ENCODE measurements around the gene CARD19. TPM values are rescaled to one million over a fixed set of nuclear protein-coding genes. Genes with fewer than 3 reads are reported as not detected.

CARD19 gene
- total RNA-seq, 2 donors from 2014 or later = 45.2 to 54.4 TPM

DNA sequence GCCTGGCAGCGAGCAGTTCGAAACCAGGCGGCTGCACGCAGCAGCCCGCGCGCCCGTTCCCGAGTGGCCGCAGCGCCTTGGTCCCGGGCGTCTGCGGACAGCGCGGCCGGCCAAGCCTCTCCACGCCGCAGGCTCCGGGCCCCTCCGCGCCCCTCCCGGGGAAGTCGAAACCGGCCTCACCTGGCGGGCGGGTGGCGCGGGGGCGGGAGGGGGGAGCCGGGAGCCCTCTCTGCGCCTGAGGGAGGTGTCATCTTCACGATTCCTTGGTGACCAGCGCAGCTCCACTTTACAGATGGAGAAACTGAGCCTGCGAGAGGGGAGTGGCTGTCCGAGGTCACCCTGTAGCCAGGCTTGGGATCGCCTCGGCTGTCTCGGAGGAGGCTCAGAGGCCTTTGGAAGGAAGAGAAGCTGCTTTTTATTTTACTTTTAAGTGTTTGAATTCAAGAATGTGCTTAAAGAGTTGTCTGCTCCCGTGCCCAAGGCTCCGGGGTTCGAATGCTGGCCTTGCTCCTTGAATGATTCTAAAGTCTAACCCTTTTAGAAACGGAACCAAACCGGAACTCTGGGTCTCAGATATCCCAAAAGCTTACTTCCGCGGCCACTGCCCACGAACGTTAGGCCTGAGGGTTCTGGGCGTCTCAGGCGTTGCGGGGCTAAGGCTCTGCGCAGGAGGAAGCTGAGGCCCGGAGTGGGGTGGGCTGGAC is 36.9 kb upstream of the CARD19 start:
- no peaks in the 10 kb centered on the region for H3K9me3 ChIP-seq (ENCODE audit: control insufficient read depth, low read length, poor library complexity, severe bottlenecking)
- H3K27me3 Mint-ChIP-seq = no peaks in the 10 kb centered on the region
- H3K4me3 Mint-ChIP-seq = peak overlapping the region; percentile 92
- peaks cover 49% of the 10 kb centered on the region for H3K4me1 Mint-ChIP-seq
- DNase-seq (peak in 2 of 3 donors; percentile 30 to 34), ATAC-seq (peak; percentile 29)
- no peaks in the 10 kb centered on the region for H3K36me3 Mint-ChIP-seq (ENCODE audit: low read depth)
- H3K27ac Mint-ChIP-seq = peak overlapping the region; percentile 100

DNA sequence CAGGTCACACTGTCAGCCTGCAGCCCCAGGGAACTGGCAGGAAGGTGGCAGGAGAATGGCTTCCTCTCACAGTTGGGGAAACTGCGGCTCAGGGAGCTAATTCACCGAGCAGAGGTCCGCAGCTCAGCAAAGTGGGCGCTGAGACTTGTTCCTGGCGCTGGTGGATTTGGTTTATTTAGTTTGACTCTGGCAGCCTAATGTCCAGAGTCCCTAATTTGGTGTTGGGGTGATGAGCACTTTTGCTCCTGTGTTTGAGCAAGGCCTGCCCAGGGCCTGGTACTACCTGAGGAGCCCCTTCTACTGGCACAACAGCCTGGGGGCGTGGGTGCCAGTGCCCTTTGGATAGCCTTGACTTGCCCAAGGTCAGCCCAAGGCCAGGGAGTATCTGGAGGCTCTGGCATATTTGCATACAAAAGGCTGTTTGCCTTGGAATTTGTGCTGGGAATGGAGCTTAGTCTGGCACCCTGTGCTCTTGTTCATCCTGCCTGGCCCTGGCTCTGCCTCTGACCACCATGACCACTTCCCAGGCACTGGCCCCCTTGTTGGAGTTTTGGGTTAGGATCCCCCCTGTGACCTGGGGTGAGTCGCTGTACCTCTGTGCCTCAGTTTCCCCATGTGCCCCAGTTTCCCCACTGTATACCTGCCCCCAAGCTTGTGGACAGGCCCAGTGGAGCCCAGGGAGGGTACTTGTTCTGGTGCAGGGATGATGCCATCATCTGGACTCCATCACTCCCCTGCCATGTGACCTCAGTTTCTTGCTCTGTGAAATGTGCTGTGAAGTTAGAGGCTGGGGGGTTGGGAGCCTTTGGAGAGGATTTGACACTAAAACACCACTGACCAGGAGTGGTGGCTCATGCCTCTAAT is 36.1 kb upstream of the CARD19 start:
- no peak for DNase-seq
- peaks cover 57% of the 10 kb centered on the region for H3K4me1 Mint-ChIP-seq

DNA sequence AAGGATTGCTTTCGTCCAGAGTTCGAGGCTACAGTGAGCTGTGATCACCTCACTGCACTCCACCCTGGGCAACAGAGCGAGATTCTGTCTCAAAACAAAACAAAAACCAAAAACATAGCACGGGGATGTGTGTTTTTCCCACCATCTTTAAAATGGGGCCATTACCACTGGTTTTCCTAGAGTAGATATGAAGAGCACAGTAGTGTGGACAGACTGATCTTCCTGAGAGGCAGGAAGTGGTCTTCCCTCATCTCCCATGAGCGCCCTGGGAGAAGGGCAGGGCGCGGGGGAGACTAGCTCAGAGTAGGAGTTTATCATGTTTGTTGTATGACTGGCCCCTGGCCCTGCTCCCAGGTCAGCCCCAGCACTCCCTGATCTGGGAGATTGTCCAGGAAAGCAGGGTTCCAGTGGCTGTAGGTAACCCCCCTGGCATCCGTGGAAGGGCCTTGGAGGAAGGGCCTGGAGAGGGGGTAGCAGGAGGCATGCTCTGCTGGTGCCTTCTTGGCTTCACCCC is 35.2 kb upstream of the CARD19 start:
- Mint-ChIP-seq H3K27me3 (no peaks in the 10 kb centered on the region), H3K4me1 (peaks cover 58% of the 10 kb centered on the region), H3K27ac (peak overlapping the region; percentile 100), H3K4me3 (peak overlapping the region; percentile 92), H3K36me3 (ENCODE audit: low read depth) (no peaks in the 10 kb centered on the region)
- H3K9me3 ChIP-seq (ENCODE audit: control insufficient read depth, low read length, poor library complexity, severe bottlenecking) = no peaks in the 10 kb centered on the region
- no peak for DNase-seq
- no peak for ATAC-seq

More for the DNA sequence above, 36.1 kb upstream of the CARD19 start:
- ATAC-seq = no peak
- Mint-ChIP-seq H3K27me3 (no peaks in the 10 kb centered on the region), H3K27ac (peak overlapping the region; percentile 100), H3K4me3 (peak overlapping the region; percentile 92), H3K36me3 (ENCODE audit: low read depth) (no peaks in the 10 kb centered on the region)
- H3K9me3 ChIP-seq (ENCODE audit: control insufficient read depth, low read length, poor library complexity, severe bottlenecking) = no peaks in the 10 kb centered on the region

DNA sequence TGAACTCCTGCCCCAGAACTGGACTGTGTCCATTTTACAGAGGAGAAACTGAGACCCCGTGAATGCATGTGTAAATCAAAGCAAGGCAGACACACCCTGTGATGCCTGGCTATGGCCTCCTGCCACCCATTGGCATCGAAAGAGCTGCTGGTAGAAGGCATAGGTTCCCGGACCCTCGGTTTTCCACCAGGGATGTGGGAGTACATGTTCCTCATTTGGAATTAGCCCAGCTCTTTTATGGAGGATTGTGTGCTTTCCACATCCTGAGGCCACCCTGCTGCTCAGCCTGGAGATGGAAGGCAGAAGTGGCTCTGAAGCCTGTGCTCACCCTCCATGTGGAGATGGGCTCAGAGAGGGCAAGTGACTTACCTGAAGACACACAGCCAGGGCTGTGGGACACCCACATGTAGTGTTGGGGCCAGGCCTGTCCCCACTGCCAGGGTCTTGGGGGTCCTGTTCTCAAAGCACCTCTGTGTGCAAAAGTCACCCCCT is 34.7 kb upstream of the CARD19 start:
- no peak for ATAC-seq
- H3K36me3 Mint-ChIP-seq (ENCODE audit: low read depth) = no peaks in the 10 kb centered on the region
- H3K4me3 Mint-ChIP-seq = peak overlapping the region; percentile 92

DNA sequence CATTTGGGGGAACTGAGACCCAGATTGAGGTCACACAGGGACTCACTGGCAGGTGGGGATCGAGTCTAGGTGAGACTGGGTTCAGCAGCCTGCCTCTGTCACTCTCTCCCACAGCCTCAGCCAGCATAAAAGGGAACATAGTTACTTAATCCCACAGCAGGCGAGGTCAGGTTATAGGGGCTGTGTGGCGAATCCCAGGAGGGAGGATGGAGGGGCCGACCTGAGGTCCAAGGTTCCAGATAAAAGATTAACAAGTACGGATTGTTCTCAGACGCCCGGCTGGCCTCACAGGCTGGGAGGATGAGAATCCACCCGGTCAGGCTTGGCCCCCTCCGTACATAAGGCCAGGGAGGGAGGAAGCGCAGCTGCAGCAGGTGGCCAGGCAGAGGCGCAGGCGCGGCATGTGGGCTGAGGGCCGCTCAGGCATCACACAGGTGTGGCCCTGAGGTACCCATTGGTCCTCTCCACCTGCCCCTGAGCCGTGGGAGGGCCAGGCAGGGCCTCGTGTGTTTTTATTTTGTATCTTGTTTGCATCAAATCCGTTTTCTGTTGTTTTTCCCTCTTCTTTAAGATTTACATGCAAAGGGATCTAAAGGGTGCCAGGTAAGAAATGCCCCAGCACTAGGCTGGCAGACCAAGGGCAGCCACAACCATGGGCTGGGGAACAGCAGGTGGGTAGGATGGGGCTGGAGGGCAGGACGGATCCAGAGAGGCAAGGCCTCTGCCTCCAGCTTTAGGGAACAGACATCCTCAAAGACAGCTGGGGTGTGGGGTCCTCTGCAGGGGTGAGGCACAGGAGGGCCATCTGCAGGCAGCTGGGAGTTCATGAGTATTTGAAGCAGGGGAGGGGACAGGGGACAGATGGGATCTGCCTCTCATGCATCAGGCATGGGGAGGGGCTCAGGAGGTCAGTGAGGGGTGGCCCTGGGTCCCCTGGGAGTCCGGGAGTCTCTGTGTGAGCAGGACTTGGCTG is 33.9 kb upstream of the CARD19 start:
- peaks cover 2% of the 10 kb centered on the region for H3K36me3 Mint-ChIP-seq (ENCODE audit: low read depth)
- peak overlapping the region; percentile 100 for H3K27ac Mint-ChIP-seq
- H3K9me3 ChIP-seq (ENCODE audit: control insufficient read depth, low read length, poor library complexity, severe bottlenecking) = no peaks in the 10 kb centered on the region
- H3K27me3 Mint-ChIP-seq = no peaks in the 10 kb centered on the region
- no peak for DNase-seq
- peaks cover 66% of the 10 kb centered on the region for H3K4me1 Mint-ChIP-seq
- H3K4me3 Mint-ChIP-seq = peak overlapping the region; percentile 92
- ATAC-seq = no peak

More for the DNA sequence above, 34.7 kb upstream of the CARD19 start:
- DNase-seq = no peak
- Mint-ChIP-seq H3K4me1 (peaks cover 61% of the 10 kb centered on the region), H3K27me3 (no peaks in the 10 kb centered on the region), H3K27ac (peak overlapping the region; percentile 100)
- no peaks in the 10 kb centered on the region for H3K9me3 ChIP-seq (ENCODE audit: control insufficient read depth, low read length, poor library complexity, severe bottlenecking)

DNA sequence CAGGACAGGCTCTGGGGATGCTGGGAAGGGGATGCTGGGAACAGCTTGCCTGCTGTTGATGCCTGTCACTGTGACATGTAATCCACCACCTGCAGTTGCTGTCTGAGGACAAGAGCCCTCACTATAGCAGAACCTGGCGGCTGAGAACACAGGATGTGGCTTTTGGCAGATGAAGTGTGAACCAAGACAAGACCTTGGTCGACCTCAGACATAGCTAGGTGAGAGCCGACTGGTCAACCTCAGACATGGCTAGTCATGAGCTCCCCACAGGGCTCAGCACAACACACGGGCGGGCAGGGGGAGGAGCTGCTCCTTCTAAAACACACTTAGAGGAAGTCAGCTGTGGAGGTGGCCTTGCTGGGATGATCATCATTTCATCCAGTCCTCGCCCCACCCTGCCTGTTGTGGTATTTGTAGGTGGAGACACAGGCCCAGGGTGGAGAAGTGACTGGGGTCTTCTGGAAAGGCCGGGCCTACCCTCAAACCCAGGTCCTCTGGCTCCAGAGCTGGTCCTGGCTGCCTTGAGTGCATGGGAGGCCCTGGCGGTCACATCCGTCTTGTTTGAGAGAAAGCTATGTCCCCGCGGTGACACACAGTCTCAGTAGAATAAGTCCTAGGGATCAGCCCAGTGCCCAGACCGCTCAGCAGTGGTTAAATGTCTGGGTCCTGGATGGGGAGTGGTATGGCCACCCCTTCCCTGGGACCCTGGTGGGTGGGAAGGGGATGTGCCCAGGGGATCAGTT is 31.5 kb upstream of the CARD19 start:
- DNase-seq = peak; percentile 50 to 71 (median 70)
- Mint-ChIP-seq H3K27me3 (no peaks in the 10 kb centered on the region), H3K4me3 (peak overlapping the region; percentile 88), H3K36me3 (ENCODE audit: low read depth) (peaks cover 2% of the 10 kb centered on the region), H3K4me1 (peaks cover 74% of the 10 kb centered on the region), H3K27ac (peak overlapping the region; percentile 100)
- H3K9me3 ChIP-seq (ENCODE audit: control insufficient read depth, low read length, poor library complexity, severe bottlenecking) = no peaks in the 10 kb centered on the region
- peak; percentile 96 for ATAC-seq

DNA sequence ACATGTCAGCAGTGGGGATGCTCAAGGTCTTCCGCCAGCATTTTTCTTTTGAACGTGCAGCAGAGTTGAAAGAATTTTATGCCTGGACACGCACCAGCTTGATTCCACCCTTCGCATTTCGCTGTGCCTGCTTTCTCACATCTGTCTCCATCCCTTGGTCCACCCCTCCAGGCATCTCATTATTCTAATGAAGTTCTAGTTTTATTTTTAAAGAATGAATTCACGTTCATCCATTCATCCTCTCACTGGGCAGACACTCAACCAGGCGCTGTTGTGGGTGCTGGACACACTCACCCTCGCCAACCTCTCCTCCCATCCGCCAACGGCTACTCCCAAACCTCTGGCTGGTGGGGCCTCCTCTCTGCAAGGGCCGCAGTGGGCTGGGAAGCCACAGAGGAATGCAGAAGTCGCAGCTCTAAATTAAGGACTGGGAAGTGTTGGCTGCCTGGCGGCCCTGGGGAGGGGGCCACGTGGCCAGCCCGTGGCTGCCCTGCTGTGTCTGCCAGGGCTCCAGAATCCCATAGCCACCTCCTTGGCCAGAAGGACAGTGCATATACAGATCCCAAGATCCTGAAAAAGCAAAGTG is 30.8 kb upstream of the CARD19 start:
- peaks cover 71% of the 10 kb centered on the region for H3K4me1 Mint-ChIP-seq
- no peak for DNase-seq
- H3K27ac Mint-ChIP-seq = peak overlapping the region; percentile 100
- H3K4me3 Mint-ChIP-seq = peak overlapping the region; percentile 88
- peaks cover 2% of the 10 kb centered on the region for H3K36me3 Mint-ChIP-seq (ENCODE audit: low read depth)
- ATAC-seq = no peak
- no peaks in the 10 kb centered on the region for H3K27me3 Mint-ChIP-seq
- H3K9me3 ChIP-seq (ENCODE audit: control insufficient read depth, low read length, poor library complexity, severe bottlenecking) = no peaks in the 10 kb centered on the region

DNA sequence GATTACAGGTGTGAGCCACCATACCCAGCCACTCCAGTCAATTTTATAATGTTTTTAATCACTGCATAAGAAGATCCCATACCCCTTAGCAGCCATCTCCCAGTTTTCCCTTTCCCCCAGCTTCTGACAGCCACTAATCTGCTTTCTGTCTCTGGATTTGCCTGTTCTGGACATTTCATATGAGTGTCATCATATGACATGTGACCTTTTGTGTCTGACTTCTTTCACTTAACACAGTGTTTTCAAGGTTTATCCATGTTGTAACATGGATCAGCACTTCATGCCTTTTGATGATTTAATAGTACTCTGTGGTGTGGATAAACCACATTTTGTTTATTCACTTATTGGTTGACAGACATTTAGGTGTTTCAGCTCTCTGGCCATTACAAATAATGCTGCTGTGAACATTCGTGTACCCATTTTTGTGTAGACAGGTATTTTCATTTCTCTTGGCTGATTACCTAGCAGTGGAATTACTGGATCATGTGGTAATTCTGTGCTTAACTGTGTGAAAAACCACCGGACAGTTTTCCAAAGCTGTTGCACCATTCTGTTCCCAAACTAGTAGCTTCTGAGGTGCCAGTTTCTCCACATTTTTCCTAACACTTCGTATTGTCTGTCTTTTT is 28.9 kb upstream of the CARD19 start:
- peaks cover 59% of the 10 kb centered on the region for H3K4me1 Mint-ChIP-seq
- H3K27me3 Mint-ChIP-seq = no peaks in the 10 kb centered on the region

DNA sequence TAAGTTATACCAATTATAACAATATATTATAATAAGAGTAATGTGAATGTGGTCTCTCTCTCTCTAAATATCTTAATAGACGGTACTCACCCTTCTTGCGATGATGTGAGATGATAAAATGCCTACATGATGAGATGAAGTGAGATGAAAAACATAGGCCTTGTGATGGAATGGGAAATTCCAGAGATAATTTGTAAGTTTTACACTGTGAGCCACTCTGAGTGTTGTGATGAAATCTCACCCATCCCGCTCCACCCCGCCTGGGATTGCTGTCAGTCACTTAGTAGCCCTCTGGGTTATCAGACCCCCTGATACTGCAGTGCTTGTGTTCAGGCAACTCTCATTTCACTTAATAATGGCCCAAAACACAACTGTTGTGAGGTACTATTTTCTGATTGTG is 27.1 kb upstream of the CARD19 start:
- no peak overlapping the region for H3K4me3 Mint-ChIP-seq
- no peaks in the 10 kb centered on the region for H3K27me3 Mint-ChIP-seq
- H3K4me1 Mint-ChIP-seq = peaks cover 50% of the 10 kb centered on the region
- no peak for ATAC-seq
- no peaks in the 10 kb centered on the region for H3K9me3 ChIP-seq (ENCODE audit: control insufficient read depth, low read length, poor library complexity, severe bottlenecking)
- DNase-seq = no peak
- peaks cover 2% of the 10 kb centered on the region for H3K36me3 Mint-ChIP-seq (ENCODE audit: low read depth)
- H3K27ac Mint-ChIP-seq = peak overlapping the region; percentile 100

More for the DNA sequence above, 28.9 kb upstream of the CARD19 start:
- DNase-seq (no peak), ATAC-seq (no peak)
- peak overlapping the region; percentile 50 for H3K4me3 Mint-ChIP-seq
- H3K36me3 Mint-ChIP-seq (ENCODE audit: low read depth) = peaks cover 2% of the 10 kb centered on the region
- peak overlapping the region; percentile 100 for H3K27ac Mint-ChIP-seq
- no peaks in the 10 kb centered on the region for H3K9me3 ChIP-seq (ENCODE audit: control insufficient read depth, low read length, poor library complexity, severe bottlenecking)

DNA sequence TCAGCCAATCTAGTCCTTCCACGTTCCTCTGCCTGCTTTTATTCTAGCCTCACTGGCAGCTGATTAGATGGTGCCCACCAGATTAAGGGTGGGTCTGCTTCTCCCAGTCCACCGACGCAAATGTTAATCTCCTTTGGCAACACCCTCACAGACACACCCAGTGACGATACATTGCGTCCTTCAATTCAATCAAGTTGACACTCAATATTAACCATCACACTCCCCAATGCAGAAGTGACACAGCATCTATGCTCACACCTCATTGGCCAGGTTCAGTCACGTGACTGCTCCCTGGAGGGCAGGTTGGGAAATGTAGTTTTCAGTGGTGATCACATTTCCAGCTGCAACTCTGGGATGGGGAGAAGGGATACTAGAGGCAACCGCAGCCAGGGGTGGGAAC is 24.6 kb upstream of the CARD19 start:
- Mint-ChIP-seq H3K4me3 (no peak overlapping the region), H3K27ac (no peak overlapping the region), H3K27me3 (no peaks in the 10 kb centered on the region), H3K36me3 (ENCODE audit: low read depth) (peaks cover 2% of the 10 kb centered on the region), H3K4me1 (peaks cover 31% of the 10 kb centered on the region)
- no peak for DNase-seq
- H3K9me3 ChIP-seq (ENCODE audit: control insufficient read depth, low read length, poor library complexity, severe bottlenecking) = no peaks in the 10 kb centered on the region
- ATAC-seq = peak; percentile 52

DNA sequence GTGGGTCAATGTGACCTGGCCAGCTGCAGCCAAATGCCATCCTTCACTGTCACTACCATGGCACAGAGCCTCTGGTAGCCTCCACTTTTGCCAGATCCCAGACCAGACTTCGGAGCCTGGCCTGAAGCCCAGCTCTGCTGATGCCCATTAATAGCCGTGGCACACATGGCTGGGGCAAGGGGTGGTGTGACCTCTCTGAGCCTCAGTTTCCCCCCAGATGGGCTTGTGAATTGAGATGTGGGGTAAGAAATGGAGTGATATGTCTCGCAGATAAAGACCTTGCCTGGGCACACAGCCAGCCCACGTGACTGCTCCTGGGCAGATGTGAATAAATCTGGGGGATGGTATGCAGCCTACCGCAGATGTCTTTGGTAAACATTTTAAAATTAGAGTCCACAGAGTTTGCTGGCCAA is 23.6 kb upstream of the CARD19 start:
- no peaks in the 10 kb centered on the region for H3K9me3 ChIP-seq (ENCODE audit: control insufficient read depth, low read length, poor library complexity, severe bottlenecking)
- H3K27me3 Mint-ChIP-seq = no peaks in the 10 kb centered on the region
- H3K4me1 Mint-ChIP-seq = peaks cover 31% of the 10 kb centered on the region
- no peak overlapping the region for H3K27ac Mint-ChIP-seq
- no peak for DNase-seq
- peaks cover 2% of the 10 kb centered on the region for H3K36me3 Mint-ChIP-seq (ENCODE audit: low read depth)
- no peak overlapping the region for H3K4me3 Mint-ChIP-seq
- ATAC-seq = no peak

All from T-helper 17 cell (primary cell).